NCI-H510A (cell line): ENCODE measurements around the gene ZP3.
"Not testable (repeated sequence)": the region's sequence is repeated elsewhere in the genome, so short reads cannot be mapped to it uniquely, and the experiment has no call there.

Source experiments
- DNase-seq: peaks from one replicate; lab custom pipeline; 2025; lab: John Stamatoyannopoulos, UW

Gene ZP3

DNA sequence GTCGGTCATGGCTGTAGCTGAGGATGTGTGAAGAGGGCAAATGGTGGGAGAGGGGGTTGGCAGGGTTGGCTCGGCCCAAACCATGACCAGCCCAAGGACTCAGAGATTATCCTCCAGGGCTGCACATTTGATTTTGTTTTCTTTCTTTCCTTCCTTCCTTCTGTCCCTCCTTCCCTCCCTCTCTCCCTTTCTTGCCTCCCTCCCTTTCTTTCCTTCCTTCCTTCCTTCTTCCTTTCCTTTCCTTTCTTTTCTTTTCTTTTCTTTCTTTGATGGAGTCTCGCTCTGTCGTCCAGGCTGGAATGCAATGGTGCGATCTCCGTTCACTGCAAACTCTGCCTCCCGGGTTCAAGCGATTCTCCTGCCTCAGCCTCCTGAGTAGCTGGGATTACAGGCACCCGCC is 19.0 kb upstream of the ZP3 start:
- no peak for DNase-seq

DNA sequence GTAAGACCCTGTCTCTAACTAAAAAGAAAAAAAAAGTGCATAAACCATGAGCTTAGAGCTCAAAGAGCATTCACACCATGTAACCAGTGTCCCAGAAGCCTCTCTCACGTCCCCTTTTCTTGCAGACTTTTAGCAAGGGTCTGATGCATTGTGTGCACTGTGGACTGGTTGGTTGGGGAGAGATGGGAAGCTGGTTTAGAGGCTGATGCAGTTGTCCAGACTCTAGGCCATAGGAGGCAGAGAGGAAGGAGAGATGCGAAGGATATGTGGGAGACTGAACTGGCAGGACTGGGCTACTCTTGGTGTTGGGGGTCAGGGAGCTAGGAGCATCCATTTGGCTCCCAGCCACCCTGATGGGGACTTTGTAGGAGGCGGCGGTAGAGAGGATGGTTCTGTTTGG is 17.0 kb upstream of the ZP3 start:
- DNase-seq: no peak

DNA sequence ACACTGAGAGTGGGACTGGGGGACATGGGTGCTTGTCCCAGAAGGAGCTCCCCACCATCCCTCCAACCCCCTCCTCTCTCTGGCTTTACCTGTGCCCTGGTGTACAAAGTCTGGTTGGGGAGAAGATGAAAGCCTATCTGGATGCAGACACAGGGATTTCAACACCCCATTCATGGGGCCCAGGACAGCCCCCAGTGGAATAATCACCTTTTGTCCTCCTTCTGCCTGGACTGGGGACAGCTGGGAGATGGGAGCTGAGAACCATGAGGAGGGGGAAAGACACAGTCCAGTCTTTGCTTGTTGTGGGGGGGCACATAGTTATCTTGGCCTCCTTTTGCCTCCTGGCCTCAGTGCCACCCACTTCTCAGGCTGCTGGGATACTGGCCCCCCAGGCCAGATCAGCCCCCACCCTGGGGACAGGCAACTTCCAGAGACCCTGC is 16.6 kb upstream of the ZP3 start:
- no peak for DNase-seq

DNA sequence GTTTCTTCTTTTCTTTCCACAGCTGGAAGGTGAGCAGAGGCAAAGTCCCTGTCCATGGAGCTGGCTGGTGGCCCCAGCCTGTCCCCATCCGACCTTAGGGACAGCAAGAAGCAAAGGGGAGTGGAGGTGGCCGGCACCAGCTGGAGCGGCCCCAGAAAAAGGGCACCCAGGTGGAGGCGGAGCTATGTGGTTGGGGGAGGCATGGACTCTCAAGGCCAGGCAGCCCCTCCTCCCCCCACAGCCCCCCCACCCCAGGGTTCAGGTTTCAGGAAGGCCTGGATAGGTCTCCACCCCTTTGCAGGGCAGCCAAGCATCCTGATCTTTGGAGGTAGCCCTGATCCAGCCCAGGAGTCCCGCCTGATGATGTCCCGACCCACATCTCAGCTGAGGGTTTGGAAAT is 15.2 kb upstream of the ZP3 start, which contains the start of gene SSC4D:
TSS of gene SSC4D (minus strand) at position 161 of the 400 bp plus-strand sequence. CDS start 5,258 bp downstream, outside the sequence.
- DNase-seq: peak; percentile 36

DNA sequence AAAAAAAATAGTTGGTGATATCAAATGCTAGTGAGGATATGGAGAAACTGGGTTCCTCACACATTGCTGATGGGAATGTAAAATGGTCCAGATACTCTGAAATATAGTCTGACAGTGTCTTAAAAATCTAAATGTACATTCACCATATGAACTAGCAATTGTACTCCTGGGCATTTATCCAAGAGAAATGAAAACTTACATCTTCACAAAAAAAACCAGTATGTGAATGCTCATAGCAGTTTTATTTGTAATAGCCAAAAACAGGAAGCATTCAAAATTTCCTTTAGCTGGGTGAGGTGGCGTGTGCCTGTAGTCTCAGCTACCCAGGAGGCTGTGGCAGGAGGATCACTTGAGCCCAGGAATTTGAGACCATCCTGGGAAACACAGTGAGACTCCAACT is 13.1 kb upstream of the ZP3 start:
- no peak for DNase-seq

DNA sequence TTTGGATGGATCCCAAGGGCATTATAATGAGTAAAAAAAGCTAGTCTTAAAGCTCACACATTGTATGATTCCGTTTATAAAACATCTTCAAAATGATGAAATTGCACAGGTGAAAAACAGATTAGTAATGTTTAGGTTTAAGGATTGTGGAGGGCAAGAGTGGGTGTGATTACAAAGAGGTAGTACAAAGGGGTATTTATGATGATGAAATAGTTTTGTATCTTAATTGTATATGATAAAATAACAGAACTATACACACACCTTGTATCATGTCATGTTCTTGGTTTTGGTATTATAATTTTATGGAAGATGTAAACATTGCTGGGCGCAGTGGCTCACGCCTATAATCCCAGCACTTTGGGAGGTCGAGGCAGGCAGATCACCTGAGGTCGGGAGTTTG is 12.5 kb upstream of the ZP3 start:
- no peak for DNase-seq

DNA sequence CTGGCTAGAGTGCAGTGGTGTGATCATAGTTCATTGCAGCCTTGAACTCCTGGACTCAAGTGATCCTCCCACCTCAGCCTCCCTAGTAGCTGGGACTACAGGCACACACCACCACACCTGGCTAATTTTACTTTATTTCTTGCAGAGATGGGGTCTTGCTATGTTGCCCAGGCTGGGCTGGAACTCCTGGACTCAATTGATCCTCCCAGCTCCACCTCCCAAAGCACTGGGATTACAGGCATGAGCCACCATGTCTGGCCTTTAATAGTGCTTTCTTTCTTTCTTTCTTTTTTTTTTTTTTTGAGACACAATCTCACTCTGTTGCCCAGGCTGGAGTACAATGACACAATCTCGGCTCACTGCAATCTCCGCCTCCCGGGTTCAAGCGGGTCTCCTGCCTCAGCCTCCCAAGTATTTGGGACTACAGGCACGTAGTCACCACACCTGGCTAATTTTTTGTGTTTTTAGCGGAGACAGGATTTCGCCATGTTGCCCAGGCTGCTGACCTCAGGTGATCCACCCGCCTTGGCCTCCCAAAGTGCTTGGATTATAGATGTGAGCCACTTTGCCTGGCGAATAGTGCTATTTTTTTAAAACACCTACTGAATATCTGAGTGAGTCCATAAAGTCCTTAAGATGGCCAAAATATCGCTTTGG is 7.0 kb upstream of the ZP3 start:
- DNase-seq: not testable (repeated sequence)

DNA sequence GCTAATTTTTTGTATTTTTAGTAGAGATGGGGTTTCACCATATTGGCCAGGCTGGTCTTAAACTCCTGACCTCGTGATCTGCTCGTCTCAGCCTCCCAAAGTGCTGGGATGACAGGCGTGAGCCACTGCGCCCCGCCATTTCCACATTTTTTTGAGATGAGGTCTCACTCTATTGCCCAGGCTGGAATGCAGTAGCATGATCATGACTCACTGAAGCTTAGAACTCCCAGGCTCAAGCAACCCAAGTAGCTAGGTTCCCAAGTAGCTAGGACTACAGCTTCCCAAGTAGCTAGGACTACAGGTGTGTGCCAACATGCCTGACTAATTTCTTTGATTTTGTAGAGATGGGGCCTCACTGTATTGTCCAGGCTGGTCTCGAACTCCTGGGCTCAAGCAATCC is 3.7 kb upstream of the ZP3 start:
- DNase-seq: not testable (repeated sequence)

DNA sequence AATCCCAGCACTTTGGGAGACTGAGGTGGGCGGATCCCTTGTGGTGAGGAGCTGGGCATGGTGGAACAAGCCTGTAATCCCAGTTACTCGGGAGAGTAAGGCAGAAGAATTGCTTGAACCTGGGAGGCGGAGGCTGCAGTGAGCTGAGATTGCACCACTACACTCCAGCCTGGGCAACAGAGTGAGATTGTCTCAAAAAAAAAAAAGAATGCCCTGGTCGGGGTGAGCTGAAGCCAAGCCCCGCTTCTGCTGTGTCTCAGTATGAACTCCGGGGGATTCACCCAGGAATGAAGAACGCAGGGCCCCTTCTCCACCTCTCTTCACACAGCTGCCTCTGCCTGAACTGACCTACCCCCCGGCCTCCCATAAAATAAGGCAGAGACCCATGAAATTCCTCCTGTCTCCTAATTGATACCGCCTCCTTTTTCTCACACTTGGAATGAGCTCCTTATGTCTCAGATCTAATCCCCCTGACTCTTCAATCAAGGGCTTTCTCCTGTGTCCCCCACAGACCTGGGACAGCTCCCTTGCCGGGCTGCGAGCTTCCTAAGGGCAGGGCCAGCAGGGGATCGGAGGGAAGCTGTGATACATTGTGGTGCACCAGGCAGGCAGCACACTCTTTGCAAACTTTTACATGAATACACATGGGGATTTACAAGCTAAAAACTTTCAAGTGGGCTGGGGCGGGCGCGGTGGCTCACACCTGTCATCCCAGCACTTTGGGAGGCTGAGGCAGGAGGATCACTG is 911 bp upstream of the ZP3 start:
- DNase-seq: no peak

DNA sequence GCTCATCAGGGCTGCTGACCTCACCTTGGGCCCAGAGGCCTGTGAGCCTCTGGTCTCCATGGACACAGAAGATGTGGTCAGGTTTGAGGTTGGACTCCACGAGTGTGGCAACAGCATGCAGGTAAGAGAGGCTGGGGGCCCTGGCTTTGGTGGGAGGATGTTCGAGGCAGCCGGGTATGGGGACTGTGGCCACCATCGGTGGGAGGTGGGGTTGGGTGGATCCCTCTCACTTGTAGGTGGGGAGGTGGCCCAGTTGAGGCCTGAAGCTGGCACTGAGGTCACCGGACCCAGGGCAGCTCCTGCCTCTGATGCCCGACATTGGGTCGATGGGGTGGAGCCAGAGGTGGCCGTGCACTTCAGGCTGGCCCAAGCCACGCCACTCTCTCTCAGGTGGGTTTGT is 406 bp downstream of the ZP3 start:
- no peak for DNase-seq

DNA sequence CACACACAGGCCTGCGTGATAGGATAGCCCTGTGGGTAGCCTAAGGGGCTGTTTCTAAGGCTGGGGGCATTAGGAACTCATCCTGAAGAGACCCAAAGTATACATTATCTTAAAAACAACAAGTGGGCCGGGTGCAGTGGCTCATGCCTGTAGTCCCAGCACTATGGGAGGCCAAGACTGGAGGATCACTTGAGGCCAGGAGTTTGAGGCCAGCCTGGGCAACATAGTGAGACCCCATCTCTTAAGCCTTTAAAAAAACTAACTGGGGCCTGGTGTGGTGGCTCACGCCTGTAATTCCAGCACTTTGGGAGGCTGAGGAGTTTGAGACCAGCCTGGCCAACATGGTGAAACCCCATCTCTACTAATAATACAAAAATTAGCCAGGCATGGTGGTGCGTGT is 808 bp downstream of the ZP3 start:
- DNase-seq: not testable (repeated sequence)

DNA sequence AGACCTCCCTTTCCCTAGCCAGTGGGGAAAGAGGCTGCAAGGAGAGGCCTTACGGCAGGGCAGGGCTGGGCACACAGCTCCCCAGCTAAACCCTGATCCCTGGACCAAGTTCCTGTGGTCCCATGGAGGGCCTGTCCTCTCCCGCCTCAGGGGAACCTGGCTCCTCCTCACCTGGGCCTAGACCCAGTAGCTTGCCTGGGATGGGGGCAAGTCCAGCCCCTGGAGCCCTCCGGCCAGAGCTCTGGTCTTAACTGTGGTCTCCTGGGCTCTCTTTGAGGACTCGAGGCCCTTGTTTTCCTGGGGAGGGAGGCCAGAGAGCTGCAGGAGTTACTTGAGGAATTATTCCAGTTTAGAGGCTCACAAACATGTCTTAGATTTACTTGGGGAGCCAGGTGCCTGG is 1.5 kb downstream of the ZP3 start:
- DNase-seq: no peak

DNA sequence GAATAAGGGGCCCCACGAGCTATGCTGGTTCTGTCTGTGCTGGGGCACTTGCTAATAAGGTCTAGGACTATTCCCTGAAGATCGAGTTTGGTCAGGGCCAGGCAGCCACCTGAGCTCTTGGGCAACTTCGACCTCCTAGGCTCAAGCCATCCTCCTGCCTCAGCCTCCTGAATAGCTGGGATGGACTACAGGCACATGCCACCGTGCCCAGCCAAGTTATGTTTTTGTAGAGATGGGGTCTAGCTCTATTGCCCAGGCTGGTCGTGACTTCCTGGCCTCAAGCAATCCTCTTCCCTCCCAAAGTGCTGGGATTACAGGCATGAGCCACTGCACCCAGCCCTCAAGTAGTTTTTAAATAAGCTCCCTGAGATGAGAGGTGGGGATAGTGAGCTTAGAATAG is 2.9 kb downstream of the ZP3 start:
- DNase-seq: no peak

DNA sequence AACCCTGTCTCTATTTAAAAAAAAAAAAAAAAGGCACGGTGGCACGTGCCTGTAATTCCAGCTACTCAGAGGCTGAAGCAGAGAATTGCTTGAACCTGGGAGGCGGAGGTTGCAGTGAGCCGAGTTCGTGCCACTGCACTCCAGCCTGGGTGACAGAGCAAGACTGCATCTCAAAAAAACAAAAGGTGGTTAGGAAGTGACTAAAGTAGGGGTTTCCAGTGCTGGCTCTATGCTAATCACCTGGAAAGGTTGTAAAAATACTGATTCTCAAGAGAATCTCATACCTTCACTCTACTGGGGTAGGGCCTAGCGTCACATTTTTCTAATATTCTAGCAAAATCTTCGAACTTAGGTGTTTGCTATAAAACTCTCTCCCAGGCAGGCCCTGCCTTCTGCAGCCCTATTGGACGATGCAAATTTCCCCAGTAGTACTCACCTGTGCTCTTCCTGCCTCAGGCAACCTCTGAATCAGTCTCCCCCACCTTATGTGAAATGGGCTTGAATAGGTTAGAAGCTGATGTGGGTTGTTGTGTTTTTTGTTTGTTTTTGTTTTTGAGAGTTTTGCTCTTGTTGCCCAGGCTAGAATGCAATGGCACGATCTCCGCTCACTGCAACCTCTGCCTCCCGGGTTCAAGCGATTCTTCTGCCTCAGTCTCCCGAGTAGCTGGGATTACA is 3.5 kb downstream of the ZP3 start:
- DNase-seq: no peak

DNA sequence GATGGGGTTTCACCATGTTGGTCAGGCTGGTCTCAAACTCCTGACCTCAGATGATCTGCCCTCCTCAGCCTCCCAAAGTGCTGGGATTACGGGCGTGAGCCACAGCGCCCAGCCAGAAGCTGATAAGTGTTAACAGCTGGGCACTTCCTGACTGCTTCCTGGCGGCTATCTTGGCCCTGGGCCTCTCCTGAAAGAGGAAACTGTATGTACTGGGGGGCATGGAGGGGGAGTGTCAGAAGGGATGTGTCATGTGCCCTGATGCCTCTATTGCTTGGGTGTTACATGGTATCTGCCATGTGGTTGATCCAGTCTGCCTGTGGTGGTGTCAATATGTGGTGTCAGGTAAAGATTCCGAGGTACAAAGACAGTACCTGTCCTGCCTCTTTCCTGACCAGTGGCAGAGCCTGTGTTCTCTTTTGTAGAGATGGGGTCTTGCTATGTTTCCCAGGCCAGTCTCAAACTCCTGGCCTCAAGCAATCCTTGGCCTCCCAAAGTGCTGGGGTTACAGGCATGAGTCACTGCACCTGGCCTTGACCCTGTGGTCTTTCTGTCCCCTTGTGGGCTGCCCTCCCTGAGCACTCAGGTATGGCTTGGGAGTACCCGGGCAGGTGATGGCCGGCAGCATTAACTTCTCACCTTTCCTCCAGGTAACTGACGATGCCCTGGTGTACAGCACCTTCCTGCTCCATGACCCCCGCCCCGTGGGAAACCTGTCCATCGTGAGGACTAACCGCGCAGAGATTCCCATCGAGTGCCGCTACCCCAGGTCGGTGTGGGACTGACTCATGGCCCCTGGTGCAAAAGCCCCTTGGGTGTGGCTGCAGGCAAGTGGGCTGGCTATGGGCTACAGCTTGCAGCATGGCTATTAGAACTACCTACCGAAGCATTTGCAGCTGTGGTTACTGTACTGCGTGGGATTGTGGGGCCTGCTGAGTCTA is 4.4 kb downstream of the ZP3 start:
- DNase-seq: no peak

DNA sequence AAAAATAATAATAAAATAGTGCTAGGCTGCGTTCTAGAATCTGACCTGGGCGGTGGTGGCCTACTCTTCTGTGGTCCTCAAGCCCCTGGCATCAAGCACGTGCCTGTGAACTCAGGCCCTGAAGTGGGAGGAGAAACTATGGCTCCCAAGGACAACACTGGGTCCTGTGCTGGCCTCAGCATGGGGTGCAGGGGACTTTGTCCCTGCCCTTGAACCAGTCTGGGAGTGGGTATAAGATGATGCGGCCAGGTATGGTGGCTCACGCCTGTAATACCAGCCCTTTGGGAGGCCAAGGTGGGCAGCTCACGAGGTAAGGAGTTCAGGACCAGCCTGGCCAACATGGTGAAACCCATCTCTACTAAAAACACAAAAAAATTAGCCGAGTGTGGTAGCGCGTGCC is 5.5 kb downstream of the ZP3 start:
- DNase-seq: no peak

DNA sequence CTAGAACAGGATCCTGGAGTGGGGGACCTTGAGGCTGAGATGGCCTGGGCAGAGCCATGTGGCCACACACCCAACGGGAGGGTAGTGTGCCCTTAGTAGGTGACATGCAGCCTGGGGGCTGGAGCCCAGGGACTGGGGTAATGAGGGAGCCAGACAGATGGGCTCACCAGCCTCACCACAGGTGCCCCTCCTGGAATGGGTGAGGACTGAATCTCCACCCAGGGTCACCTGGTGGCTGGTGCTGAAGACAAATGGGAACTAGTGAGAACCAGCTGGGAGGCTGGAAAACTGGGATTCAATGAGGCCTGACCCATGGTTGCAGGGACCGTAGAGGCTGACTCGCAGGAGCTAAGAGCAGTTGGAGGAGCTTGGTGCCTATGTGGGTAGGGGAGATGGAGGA is 6.1 kb downstream of the ZP3 start:
- DNase-seq: no peak

DNA sequence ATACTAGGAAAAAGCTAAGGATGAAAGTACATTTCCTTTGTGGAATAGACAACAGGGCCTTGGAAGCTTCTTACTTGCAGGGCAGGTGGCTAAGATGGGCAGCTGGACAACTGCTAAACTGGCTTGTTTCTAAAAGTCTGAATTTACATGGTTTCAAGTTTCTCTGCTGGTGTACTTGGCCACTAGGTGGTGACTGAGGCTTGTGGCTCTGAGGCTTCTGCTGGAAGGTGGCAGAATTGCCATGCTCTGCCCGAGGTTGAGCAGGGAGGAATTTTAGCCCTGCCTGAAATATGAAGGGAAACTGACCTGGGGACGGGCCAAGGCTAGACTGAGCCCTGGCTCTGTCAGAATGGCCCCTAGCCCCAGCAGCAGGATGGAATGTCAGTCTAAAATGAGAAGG is 13.1 kb downstream of the ZP3 start:
- peak; percentile 9 for DNase-seq

DNA sequence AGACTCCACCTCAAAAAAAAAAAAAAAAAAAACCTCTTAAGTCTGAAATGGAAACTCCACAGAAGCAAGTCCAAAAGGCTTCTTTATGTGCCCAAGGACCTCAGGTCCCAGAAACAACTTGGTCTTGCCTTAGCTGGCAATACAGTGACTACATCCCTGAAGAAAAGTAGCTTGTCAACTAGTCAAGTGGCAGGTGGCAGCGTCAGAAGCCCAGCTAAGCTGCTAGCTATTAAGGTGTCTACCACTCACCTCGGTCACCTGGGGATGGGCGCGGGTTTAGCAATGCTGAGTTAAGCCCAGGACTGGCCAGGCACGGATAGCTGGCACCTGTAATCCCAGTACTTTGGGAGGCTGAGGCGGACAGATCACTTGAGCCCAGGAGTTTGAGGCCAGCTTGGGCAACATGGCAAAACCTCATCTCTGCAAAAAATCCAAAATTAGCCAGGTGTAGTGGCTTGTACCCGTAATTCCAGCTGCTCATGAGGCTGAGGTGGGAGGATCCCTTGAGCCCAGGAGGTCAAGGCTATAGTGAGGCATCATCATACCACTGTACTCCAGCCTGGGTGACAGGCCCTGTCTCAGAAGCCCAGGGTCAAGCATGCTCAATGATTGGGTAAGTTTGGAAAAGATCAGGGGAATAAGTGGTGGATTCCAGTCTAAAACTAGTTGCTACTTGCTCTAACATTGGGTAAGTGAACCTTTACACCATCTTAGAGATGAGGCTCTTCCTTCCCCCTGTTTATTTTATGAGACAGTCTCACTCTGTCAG is 14.6 kb downstream of the ZP3 start:
- DNase-seq: not testable (repeated sequence)

DNA sequence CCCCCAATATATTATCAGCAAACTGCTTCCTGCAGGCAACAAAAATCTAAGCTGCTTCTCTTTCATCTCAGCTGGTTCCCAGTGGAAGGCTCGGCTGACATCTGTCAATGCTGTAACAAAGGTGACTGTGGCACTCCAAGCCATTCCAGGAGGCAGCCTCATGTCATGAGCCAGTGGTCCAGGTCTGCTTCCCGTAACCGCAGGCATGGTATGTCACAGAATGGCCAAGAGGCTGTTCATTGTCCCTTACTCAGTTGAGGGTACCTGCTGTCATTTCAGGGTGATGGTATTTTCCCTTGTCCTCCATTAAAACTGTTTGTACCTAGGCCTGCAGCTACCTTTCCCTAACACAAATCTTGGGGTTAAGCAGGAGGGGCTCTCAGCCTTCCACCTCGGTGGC is 15.7 kb downstream of the ZP3 start:
- not testable (repeated sequence) for DNase-seq

DNA sequence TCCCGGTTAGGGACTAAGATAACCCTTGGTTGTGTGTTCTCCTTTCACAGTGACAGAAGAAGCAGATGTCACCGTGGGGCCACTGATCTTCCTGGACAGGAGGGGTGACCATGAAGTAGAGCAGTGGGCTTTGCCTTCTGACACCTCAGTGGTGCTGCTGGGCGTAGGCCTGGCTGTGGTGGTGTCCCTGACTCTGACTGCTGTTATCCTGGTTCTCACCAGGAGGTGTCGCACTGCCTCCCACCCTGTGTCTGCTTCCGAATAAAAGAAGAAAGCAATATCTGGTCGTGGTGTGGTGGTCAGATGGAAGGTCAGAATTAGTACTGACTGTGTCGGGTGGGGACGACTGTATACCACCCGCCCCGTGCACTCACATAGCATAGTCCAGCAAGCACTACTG is 17.0 kb downstream of the ZP3 start:
- not testable (repeated sequence) for DNase-seq
